NCI-H1105 treated with DMSO at 0.1 percent for 48 hours (cell line): Measurements from ENCODE around the gene RNASET2.
A peak's percentile ranks its signal among the peaks of the same experiment; 100 is the strongest.

ENCODE experiments used
- DNase-seq: peaks from one replicate; lab custom pipeline; 2025; lab: John Stamatoyannopoulos, UW

RNASET2 gene

DNA sequence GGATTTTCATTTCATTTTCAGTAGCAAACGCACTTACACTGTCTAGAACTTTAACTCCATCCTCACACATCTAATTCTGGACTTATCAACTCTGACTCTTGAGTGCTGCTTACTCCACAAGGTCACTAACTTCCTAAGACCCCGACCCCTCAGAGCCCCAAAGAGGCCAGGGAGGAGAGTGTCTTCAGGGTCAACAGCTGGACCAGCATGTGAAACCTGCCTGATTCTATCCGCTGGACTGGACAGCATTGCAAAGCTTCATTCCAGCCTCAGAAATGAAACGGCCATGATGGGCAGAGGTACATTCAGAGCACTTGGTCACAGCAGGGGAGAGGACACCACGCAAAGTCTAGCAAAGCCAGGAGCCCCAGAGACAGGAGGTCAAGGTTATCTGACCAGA is 9.1 kb downstream of the RNASET2 start:
- no peak for DNase-seq

DNA sequence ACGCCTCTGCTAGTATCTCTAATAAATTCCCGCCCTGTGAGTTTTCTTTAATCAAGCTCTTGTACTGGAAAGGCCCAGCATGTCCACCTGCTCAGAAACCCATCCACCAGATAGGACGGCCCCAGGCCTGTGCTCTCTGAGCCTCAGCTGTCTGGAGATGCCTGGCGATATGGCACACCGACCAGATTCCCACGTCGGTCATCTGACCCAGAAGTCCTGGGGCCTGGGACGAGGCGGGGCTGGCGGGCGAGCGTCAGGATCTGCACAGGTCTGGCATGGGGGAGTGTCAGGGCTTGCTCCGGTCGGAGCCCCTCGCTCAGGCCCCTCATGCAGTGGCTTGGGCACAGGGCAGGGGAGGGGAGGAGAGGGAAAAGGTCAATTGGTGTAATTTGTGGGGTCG is 10.2 kb downstream of the RNASET2 start:
- DNase-seq, result no peak

DNA sequence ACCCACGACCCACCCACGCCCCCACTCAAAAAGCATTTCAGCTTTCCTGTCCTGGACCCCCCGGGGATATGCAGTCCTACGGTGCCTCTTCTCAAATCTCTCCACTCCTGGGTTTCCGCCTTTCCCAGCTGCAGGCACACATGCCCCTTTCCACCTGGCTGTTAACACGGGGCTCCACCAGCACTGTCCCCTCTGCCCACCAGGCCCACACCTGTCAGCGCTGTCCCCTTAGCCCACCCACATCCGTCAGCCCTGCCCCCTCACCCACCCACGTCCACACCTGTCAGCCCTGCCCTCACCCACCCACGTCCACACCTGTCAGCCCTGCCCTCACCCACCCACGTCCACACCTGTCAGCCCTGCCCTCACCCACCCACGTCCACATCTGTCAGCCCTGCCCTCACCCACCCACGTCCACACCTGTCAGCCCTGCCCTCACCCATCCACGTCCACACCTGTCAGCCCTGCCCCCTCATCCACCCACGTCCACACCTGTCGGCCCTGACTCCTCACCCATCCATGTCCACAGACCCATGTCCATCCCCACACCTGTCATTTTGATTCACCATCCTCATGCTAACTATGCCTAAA is 11.6 kb downstream of the RNASET2 start:
- DNase-seq, result no peak

DNA sequence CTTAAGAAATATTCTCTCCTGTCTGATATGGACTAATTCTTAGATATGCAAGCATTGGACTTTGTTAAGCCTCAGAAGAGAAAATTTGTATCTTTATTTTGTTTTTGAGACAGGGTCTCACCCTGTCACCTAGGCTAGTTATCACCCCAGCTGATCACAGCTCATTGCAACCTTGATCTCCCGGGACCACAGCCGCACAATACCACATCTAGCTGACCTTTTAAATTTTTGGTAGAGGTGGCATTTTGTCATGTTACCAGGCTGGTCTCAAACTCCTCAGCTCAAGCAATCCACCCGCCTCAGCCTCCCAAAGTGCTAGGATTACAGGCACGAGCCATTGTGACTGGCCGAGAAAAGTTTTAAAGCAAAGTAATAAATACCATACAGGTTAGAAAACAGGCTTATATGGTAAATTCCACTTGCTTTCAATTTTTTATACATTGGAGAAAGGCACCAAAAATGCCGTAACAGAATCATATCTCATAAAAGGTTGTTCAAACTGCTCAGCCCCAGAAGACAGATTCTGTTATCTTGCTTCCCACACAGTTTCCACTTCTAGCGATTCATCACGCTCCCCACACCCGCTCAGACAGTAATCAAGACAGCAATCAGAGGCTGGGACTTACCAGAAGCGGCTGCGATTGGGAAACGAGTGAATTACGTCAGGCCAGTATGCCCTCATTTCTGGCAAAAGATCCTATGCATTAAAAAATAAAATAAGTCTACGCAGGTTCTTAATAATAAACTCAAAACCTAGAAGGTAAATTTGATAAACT is 13.8 kb downstream of the RNASET2 start:
- no peak for DNase-seq

DNA sequence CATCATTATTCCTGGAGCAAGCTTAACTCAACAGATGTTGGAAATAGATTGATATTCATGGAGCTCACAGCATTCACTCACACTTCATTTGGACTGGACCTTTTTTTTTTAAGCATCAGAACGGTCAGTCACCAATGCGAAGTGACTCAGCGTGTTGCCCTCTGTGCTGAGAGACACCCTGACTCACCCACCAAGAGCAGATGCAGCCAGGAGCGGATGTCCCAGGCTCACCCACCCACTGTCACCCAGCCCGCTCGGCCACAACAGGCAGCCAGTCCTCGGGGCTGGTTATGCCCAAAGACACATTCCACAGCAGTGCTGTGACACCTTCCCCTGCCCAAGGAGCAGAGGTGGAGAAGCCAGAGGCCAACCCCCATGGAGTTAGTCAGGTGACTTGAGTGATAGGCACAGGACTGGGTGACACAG is 15.7 kb downstream of the RNASET2 start:
- no peak for DNase-seq

DNA sequence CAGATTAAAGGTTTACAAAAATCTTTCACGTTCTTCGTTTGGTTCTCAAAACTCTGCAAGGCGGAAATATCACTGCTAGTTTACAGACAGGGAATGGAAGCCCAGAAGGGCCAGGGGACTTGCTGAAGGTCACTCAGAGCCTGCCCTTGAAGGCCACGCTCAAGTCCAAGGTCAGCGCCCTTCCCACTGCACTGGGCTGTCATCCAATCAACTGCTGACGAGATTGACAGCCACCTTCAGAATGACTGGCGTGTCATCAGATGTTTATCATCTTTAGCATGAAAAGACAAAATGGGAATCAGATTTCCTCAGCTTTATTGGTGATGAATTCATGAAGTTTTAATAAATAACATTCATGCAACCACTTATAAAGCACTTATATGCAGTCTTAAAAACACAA is 16.5 kb downstream of the RNASET2 start:
- DNase-seq, result no peak

DNA sequence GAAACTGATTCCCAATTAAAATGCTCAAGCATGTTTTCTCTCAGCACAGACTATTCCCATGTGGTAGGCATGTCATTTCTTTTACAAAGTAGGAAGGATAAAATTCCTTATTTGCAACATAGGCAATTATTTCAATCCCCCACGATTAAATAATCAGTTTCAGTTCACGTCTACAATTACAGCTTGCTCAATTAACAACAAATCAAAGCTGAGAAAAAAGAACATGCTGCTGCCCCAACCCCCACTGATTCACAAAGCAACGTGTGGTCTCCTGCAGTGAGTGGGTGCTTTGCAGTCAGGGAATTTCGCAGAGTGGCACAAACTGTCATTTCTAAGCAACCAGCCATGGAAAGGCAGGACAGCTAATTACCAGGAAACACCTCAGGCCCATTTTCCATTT is 17.0 kb downstream of the RNASET2 start:
- no peak for DNase-seq

DNA sequence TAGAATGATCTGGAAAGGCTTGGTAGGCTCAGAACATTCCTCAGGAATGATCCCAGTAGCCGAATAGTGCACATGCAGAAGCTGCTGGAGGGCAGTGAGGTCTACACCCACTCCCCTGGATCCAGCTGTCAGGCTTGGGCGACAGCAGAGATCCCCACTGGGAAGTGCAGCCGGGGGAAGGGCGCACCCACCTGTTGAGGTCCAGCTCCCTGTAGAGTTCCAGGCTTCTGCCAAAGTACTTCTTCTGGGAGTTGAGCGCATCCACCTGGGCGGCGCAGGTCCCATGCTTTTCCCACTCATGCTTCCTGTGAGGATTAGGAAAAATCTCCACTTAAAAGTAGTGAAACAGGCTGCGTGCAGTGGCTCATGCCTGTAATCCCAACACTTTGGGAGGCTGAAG is 17.6 kb downstream of the RNASET2 start:
- DNase-seq, result no peak

DNA sequence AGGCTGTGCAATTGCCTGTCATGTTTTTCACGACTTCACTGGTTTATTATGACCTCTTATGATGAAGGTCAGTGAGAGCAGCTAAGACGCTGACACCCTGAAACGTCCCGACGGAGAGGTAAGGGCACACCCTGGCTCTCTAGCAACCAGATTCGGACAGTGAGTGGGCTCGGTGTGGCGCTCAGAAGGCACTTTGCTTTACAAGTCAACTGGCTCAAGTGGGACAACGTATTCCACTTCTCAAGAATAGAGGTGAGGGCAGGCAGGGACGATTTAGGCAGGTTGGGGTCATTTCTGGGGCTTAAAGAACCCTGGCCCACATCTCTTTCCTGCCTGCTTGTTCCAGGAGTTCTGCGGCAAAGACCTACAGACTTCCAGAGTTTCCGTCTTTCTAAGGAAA is 18.2 kb downstream of the RNASET2 start:
- DNase-seq, result no peak

DNA sequence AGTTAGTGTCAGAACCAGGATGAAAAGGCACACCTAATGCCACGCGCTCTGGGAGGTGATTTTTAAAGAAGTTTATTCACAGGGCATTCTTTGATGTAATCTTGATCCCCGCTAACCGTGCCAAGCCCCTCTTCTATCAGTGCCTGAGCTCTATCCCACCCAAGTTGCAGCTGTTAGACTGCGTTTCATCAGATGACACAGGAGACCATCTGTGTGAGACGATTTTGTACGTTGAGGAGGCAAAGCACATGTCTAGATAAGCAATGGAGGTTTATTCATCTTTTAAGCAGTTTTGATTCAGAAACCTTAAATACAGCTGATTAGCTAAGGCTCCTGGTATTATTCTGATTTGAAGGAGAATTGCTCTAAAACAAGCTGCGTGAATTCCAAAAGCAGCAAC is 18.6 kb downstream of the RNASET2 start:
- no peak for DNase-seq

DNA sequence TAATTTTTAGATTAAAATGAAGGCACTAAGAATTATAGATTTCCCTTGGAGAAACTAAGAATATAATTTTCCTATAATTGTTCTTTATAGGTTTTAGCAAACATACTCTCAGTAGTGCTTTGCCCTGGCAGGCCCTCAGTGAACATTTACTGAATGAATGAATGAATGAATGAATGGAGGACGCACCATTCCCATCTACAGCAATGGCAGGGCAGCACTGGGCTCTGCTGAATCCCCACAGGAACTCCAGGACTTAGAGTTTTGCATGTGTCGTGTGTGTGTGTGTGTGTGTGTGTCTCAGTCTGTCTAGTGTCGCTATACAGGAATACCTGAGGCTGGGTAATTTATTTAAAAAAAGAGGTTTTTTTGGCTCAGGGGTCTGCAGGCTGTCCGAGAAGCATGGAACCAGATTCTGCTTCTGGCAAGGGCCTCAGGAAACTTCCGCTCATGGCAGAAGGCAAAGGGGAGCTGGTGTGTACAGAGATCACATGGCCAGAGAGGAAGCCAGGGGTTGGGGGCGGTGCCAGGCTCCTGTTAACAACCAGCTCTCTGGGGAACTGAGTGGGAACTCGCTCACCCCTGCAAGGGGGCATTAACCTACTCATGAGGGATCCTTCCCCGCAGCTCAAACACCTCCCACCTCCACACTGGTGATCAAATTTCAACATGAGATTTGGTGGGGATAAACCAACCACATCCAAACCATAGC is 20.1 kb downstream of the RNASET2 start:
- DNase-seq, result no peak

DNA sequence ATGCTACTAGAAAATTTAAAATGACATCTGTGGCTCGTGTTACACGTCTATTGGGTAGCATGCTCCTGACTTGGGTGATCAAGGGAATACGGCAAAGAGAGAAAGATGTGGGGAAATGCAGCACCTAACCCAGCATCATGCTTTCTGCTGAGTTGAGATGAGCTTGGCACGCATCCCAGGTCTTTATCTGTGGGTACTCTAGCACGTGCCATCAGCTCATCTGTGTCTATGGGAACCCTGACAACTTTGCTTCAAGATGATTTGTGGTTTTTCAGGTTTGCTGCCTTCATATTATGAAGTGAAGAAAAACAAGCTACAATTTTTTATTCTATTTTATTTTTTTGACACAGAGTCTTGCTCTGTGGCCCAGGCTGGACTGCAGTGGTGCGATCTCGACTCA is 21.0 kb downstream of the RNASET2 start:
- DNase-seq, result peak; percentile 41

DNA sequence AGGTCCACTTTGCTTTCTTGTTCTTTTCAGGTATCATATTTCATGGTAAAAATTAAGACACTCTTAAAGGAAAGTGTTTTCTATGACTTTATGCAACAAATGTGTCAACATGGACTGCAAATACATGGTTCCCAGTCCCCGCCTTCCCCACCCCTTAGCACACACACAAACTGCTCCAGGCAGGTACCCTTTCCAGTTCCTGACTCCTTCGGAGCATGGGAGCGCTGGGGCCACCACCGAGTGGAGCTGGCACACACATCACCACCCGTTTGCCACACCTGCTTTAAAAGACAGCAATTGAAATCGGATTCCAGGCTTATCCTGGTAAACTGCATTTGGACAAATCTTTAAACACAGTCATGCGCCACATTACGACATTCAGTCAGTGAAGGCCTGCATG is 22.2 kb downstream of the RNASET2 start:
- no peak for DNase-seq

DNA sequence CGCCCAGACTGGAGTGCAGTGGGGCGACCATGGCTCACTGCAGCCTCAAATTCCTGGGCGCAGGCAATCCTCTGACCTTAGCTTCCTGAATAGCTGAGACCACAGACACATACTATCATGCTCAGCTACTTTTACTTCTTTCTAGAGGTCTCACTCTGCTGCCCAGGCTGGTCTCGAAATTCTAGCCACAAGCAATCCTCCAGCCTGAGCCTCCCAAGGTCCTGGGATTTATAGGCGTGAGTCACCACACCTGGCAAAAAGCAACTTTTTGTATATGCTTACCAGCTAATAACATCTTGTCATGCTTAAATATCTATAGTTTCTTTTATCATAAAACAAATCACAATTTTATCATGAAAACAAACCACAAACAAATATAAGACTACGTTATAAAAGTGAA is 23.0 kb downstream of the RNASET2 start:
- no peak for DNase-seq

DNA sequence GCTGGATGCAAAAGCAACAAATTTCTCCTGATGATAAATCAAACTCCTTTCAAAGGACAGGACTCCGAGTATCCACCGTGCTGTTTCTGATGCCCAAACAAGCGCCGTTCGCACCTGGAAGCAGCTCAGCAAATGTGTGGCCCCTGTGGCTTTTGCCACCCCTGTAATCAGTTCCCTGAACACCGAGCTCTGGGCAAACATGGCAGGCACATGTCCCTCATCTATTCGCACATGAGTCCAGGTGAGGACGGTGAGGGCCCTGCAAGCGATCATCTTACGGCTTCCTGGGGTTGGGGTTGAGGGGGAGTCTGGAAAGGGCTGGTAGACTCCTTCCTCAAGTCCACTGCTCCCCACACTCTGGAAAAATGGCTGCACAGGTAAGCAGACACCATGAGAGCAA is 23.7 kb downstream of the RNASET2 start:
- no peak for DNase-seq

DNA sequence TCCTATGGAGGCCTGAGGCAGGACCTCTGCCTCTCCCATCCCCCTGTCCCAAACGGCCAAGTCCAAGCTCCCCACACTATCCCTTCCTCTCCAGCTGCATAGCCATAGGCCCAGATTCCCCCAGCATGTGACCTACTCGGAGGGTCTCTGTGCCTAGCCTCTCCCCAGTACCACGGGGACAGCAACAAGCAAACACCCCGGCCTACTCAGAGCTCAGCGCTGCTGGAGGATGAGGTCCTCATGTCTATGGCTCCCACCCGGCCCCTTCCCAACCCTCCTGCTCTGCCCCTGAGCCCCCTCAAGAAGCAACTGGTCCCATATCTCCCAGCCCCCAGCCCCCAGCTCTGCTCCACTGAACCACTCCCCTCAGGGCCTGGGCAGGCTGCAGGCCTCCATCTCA is 24.2 kb downstream of the RNASET2 start:
- DNase-seq, result no peak

DNA sequence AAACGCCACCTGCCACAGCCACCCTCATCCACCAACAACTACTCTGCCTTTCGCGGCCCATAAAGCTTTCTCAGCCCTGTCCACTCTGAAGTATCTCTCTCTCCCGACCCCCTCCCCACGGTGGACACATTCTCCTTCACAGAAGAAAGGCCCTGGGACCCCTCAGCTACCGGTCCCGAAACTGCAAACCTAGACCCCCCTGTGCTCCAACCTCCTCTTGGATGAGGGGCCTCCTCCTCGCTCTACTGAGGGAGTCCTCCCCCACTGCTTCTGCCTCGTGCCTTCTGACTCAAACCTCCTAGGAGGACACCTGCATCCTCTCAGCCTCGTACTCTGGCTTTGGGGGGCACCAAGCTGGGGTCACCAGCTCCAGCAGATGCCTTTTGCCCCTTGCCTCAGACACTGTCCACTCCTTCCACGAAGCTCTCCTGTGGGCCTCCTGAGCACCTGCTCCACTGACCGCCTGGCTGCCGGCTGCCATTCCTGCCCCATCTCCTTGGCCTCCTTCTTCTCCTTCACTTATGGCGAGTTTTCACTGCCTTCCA is 24.9 kb downstream of the RNASET2 start:
- no peak for DNase-seq

DNA sequence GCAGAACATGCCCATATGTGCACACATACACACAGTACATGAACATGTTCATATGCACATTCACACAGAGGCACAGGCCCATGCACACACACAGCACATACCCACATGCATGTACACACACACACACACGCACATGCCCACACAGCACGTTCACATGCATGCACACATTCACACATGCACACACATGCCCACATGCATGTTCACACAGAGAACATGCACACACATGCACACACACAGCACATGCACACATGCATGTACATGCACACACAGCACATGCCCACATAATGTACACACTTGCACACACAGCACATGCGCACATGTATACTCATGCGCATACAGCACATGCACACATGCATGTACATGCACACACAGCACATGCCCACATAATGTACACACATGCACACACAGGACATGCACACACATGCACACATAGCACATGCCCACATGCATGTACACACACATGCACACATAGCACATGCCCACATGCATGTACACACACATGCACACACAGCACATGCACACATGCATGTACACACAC is 25.9 kb downstream of the RNASET2 start:
- no peak for DNase-seq

DNA sequence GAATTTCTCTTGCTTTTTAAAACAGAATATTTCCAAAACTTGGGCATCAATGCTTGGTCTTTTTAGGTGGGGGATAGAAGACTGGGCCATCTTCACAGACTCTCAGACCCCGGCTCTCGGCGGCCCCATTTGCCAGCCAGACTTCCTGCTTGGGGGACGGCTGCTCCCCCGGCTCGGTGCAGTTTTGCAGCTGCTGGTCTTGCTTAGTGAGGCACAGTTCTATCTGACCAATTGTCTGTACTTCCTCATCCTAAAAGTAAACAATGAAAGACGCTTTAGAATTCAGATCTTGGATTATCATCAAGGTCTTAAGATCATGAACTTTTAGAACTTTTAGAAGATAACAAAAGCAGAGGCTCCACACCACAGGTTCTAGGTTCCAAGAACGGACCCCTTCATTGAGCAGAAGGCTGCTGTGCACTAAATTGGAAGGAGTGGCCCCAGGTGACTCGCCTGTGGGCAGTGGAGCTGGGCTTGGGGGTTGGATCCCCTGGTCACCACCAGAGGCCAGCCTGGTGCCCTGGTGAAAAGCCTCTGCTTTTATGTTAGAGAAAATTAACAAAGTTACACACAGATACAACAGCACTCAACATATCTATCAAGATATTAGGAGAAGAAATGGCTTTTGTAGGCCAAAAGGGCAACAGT is 26.7 kb downstream of the RNASET2 start:
- DNase-seq, result no peak

DNA sequence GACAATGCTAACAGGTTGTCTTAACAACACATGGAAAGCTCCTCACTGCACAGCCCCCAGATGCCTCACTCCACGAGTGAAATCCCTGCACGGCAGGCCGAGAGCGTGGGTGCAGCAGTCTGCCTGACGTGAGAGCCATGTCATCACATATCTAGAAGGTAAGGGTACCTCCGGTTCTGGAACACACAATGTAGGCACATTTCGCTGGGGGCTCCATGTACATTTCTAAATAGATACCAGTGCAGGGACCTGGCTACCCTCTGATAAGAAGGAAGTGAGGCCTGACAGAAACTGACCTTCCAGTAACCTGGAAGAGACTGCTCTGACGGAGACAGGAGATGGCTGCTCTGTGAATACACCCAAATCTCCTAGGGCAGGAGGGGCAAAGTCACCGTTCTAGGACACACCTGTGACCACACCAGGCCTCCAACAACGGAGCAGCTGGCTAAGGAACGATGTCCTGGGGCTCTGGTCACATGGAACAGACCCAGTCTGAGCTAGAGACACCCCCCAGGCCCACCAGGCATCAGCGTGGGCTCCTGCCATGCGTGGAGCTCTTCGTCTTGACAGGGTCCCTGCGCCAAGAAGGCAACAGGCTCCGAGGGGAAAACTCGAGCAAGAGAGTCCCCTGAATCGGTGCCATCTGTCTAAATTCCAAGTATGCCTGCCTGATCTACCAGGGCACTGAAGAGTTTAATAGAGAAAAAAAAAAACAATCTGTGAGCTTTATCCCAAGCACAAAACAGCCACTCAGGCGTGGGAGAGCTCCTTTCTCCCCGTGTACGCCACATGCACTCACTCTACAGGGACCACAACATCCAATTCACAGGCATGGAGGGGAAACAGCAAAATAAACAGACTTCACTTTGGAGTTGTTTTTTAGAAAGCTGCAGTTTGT is 27.5 kb downstream of the RNASET2 start:
- DNase-seq, result no peak

DNA sequence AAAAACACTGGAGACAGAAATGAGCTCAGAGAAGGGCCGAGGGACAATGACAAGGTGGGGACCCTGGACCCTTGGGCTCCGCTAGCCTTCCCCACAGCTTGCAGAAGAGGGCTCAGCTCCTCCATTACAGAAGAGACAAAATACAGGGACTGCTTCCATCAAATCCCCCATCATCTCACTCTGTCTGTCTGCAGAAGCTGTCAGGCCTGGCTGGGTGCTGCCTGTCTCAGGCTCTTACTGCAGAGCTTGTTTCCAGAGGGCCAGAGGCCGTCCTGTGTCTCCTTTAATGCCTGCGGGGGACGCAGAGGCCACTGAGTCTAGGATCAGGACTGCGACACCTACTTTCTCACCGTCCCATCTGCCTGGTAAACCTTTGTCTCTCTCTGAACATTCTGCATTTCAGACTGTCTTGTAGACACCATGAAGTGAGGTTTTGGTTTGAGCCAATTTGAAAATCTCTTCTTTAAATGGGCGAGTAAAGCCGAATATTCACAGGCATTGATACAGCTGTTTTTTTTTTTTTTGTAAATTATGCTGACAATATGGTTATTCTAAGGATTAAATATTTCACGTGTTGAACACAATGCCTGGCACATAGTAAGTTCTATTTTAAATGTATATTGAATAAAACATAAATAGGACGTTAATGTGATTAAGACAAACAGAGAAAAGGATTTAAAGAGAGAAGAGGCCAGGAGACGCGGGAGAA is 28.3 kb downstream of the RNASET2 start:
- DNase-seq, result no peak
